Astrocyte (in vitro differentiated cells and primary cell): ENCODE measurements around the gene STRN4. TPM values are rescaled to one million over a fixed set of nuclear protein-coding genes. Genes with fewer than 3 reads are reported as not detected.

Source experiments
- DNase-seq: peaks from one replicate; pipeline ENCODE4 v3.0.0-alpha.2; 2010; ENCODE audit warnings: low read depth
- FAIRE-seq: peaks from 2 replicates; lab custom pipeline; 2011; peaks lifted over from hg19 to GRCh38; lab: Jason Lieb, UNC
- H2AFZ ChIP-seq: 2 replicates; pipeline ENCODE4 v1.6.0; 2012; ENCODE audit warnings: low read depth, low read length, inconsistent platforms
- H3K27ac ChIP-seq: 2 replicates; pipeline ENCODE4 v1.5.1; 2011; ENCODE audit warnings: low read depth, low read length, inconsistent platforms
- H3K27me3 ChIP-seq: 2 replicates; pipeline ENCODE4 v1.6.0; 2011; ENCODE audit warnings: low read length, inconsistent platforms; ENCODE audit not compliant: insufficient read depth
- H3K36me3 ChIP-seq: 2 replicates; pipeline ENCODE4 v1.5.1; 2011; ENCODE audit warnings: low read length, inconsistent platforms; ENCODE audit not compliant: insufficient read depth
- H3K4me1 ChIP-seq: 2 replicates; pipeline ENCODE4 v1.5.1; 2011; ENCODE audit warnings: low read length, inconsistent platforms; ENCODE audit not compliant: insufficient read depth
- H3K4me2 ChIP-seq: 2 replicates; pipeline ENCODE4 v1.6.0; 2012; ENCODE audit warnings: low read length, inconsistent platforms
- H3K4me3 ChIP-seq: 2 replicates; pipeline ENCODE4 v1.5.1; 2011; ENCODE audit warnings: low read depth, mild to moderate bottlenecking, low read length, inconsistent platforms; ENCODE audit not compliant: insufficient read depth
- H3K79me2 ChIP-seq: 2 replicates; pipeline ENCODE4 v1.6.0; 2012; ENCODE audit warnings: mild to moderate bottlenecking, low read length, inconsistent platforms; ENCODE audit not compliant: insufficient read depth
- H3K9ac ChIP-seq: 2 replicates; pipeline ENCODE4 v1.6.0; 2012; ENCODE audit warnings: mild to moderate bottlenecking, low read length, inconsistent platforms
- H3K9me3 ChIP-seq: 2 replicates; pipeline ENCODE4 v1.5.1; 2012; ENCODE audit warnings: low read depth, mild to moderate bottlenecking, low read length, inconsistent platforms; ENCODE audit not compliant: insufficient read depth
- H4K20me1 ChIP-seq: 2 replicates; pipeline ENCODE4 v1.6.0; 2012; ENCODE audit warnings: low read length, inconsistent platforms; ENCODE audit not compliant: insufficient read depth
- H3K27ac Mint-ChIP-seq: one replicate; pipeline ENCODE4 v1.8.0; 2021; ENCODE audit warnings: mild to moderate bottlenecking, mixed read lengths; ENCODE audit not compliant: unreplicated experiment
- H3K27me3 Mint-ChIP-seq: one replicate; pipeline ENCODE4 v1.8.0; 2021; ENCODE audit warnings: low read depth, mixed read lengths; ENCODE audit not compliant: unreplicated experiment
- H3K36me3 Mint-ChIP-seq: one replicate; pipeline ENCODE4 v1.8.0; 2021; ENCODE audit warnings: low read depth, mixed read lengths; ENCODE audit not compliant: unreplicated experiment
- H3K4me1 Mint-ChIP-seq: one replicate; pipeline ENCODE4 v1.8.0; 2021; ENCODE audit warnings: low read depth, mixed read lengths; ENCODE audit not compliant: unreplicated experiment
- H3K4me3 Mint-ChIP-seq: one replicate; pipeline ENCODE4 v1.8.0; 2021; ENCODE audit warnings: mild to moderate bottlenecking, moderate library complexity, mixed read lengths; ENCODE audit not compliant: unreplicated experiment
- H3K9me3 Mint-ChIP-seq: one replicate; pipeline ENCODE4 v1.8.0; 2021; ENCODE audit warnings: mild to moderate bottlenecking, mixed read lengths; ENCODE audit not compliant: unreplicated experiment
- CTCF ChIP-seq: IDR thresholded peaks from 2 replicates; pipeline ENCODE4 v1.5.1; 2011; ENCODE audit warnings: low read depth, mild to moderate bottlenecking, inconsistent platforms, low read length, moderate library complexity; ENCODE audit not compliant: insufficient read depth
- EZH2 ChIP-seq: IDR thresholded peaks from 2 replicates; pipeline ENCODE4 v1.6.1; 2012; ENCODE audit warnings: mild to moderate bottlenecking, low read length, inconsistent platforms; ENCODE audit not compliant: insufficient read depth
- total RNA-seq: library from RNA; stranded (reverse); gene quantifications from 2 replicates; pipeline ENCODE4 v1.2.1, GENCODE V29; 2021

STRN4 gene
- total RNA-seq, 1 donor from 2014 or later: 80.8 TPM

- no peaks in the 10 kb centered on the region for H3K27me3 ChIP-seq
- H3K4me1 ChIP-seq: peaks cover 6% of the 10 kb centered on the region
- H3K27ac ChIP-seq: no peak overlapping the region
- no peak overlapping the region for H3K4me3 ChIP-seq
- Mint-ChIP-seq H3K27ac (no peak overlapping the region), H3K9me3 (no peaks in the 10 kb centered on the region), H3K36me3 (peaks cover 27% of the 10 kb centered on the region), H3K27me3 (no peaks in the 10 kb centered on the region), H3K4me3 (peak overlapping the region; percentile 10), H3K4me1 (no peaks in the 10 kb centered on the region)
- H3K9me3 ChIP-seq: no peaks in the 10 kb centered on the region
- no peak for FAIRE-seq
- H4K20me1 ChIP-seq: peaks cover 20% of the 10 kb centered on the region
- no peak overlapping the region for H3K4me2 ChIP-seq
- H3K79me2 ChIP-seq: no peaks in the 10 kb centered on the region
- no peak overlapping the region for H2AFZ ChIP-seq
- TF ChIP-seq CTCF (no peak), EZH2 (no peak)
- DNase-seq: no peak
- no peak overlapping the region for H3K9ac ChIP-seq
- peaks cover 31% of the 10 kb centered on the region for H3K36me3 ChIP-seq
These were observed 47.6 kb downstream of the STRN4 start for GRCh38 chr19:46698395-46699321.

GRCh38 chr19:46697204-46697960, 48.9 kb downstream of the STRN4 start:
- Histone ChIP-seq H4K20me1 (peaks cover 31% of the 10 kb centered on the region), H3K4me3 (no peak overlapping the region), H3K4me2 (peak overlapping the region; percentile 64), H3K79me2 (no peaks in the 10 kb centered on the region), H3K9me3 (no peaks in the 10 kb centered on the region), H3K36me3 (peaks cover 43% of the 10 kb centered on the region), H2AFZ (no peak overlapping the region), H3K27me3 (no peaks in the 10 kb centered on the region), H3K27ac (no peak overlapping the region), H3K9ac (no peak overlapping the region), H3K4me1 (peaks cover 6% of the 10 kb centered on the region)
- H3K36me3 Mint-ChIP-seq: peaks cover 40% of the 10 kb centered on the region
- peak; percentile 23 for DNase-seq
- H3K27me3 Mint-ChIP-seq: no peaks in the 10 kb centered on the region
- TF ChIP-seq EZH2 (no peak), CTCF (no peak)
- no peaks in the 10 kb centered on the region for H3K9me3 Mint-ChIP-seq
- no peaks in the 10 kb centered on the region for H3K4me1 Mint-ChIP-seq
- no peak for FAIRE-seq
- no peak overlapping the region for H3K27ac Mint-ChIP-seq
- no peak overlapping the region for H3K4me3 Mint-ChIP-seq
